ENCODE data around the gene TRIM44.

TRIM44 gene

GRCh38 chr11:35677904-35678303 lies 15.3 kb downstream of the TRIM44 start:
- ChIA-PET POLR2A (ENCODE audit: low non-redundant PET) (no interaction called here), CTCF (no interaction called here)
- DNase-seq (ENCODE audit: low spot score), result no peak
- no peak overlapping the region for H3K27ac ChIP-seq
- TF ChIP-seq CTCF (conservative IDR thresholded peaks at IDR 0.05; ENCODE audit: low read depth), result no peak

GRCh38 chr11:35678471-35678870 lies 15.9 kb downstream of the TRIM44 start:
- ChIA-PET POLR2A (ENCODE audit: low non-redundant PET) (no interaction called here), CTCF (no interaction called here)
- TF ChIP-seq CTCF (conservative IDR thresholded peaks at IDR 0.05; ENCODE audit: low read depth), result no peak
- H3K27ac ChIP-seq, result no peak overlapping the region
- no peak for DNase-seq (ENCODE audit: low spot score)

DNA sequence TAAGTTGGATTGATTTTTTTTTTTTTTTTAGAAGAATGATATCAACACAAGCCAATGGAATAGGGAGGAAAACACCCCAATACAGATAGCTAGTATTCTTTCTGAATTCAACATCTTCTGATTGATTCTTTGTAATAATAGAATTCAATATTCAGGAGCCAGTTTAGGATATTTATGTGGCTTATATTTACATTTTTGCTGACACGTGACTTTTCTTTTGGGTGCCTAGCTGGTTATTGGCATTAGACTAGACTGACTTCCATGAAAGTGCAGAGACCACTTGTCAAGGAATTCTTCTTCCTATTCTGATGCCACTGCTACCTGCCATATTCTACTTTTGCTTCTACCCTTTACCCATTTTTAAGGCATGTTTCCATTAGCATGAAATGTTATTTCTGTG lies 16.4 kb downstream of the TRIM44 start:
- ChIA-PET POLR2A (ENCODE audit: low non-redundant PET) (interaction anchor here (0.7 kb wide), 1 partner anchor 184 kb away, joined by 5 read pairs; no protein-coding TSS in a partner anchor), CTCF (no interaction called here)
- TF ChIP-seq CTCF (conservative IDR thresholded peaks at IDR 0.05; ENCODE audit: low read depth), result no peak
- H3K27ac ChIP-seq, result no peak overlapping the region
- no peak for DNase-seq (ENCODE audit: low spot score)

DNA sequence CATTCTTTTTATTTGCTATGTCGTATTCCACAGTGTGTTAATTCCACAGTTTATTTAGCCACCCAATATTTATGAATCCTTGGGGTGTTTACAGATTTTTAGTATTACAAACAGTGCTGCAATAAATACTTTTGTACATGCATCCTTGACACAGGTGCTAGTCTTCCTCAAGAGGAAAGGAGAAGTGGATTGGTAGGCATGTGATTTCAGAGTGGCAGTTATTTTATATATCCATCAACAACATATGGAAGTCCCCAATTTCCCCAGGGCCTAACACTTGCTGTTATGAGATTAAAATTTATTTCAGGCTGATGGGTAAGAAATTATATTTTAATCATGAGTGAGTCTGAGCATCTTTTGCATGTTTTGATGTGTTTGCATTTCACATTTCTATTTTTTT lies 17.9 kb downstream of the TRIM44 start:
- H3K27ac ChIP-seq, result no peak overlapping the region
- ChIA-PET CTCF (no interaction called here), POLR2A (ENCODE audit: low non-redundant PET) (no interaction called here)
- TF ChIP-seq CTCF (conservative IDR thresholded peaks at IDR 0.05; ENCODE audit: low read depth), result no peak
- DNase-seq (ENCODE audit: low spot score), result no peak

GRCh38 chr11:35681163-35681767 lies 18.7 kb downstream of the TRIM44 start:
- DNase-seq (ENCODE audit: low spot score), result no peak
- ChIA-PET CTCF (no interaction called here), POLR2A (ENCODE audit: low non-redundant PET) (no interaction called here)
- H3K27ac ChIP-seq, result no peak overlapping the region
- no peak for TF ChIP-seq CTCF (conservative IDR thresholded peaks at IDR 0.05; ENCODE audit: low read depth)

- no peak overlapping the region for H3K27ac ChIP-seq
- CTCF ChIA-PET, result no interaction called here
- TF ChIP-seq CTCF (conservative IDR thresholded peaks at IDR 0.05; ENCODE audit: low read depth), result no peak
- POLR2A ChIA-PET (ENCODE audit: low non-redundant PET), result no interaction called here
- no peak for DNase-seq (ENCODE audit: low spot score)
These were observed 19.9 kb downstream of the TRIM44 start for GRCh38 chr11:35682230-35683173.

Data from RWPE1 (cell line).